GM23338 (cell line): ENCODE data around the gene ACRBP. TPM values are rescaled to one million over a fixed set of nuclear protein-coding genes. Genes with fewer than 3 reads are reported as not detected.

ENCODE experiments used
- ATAC-seq: fragments of 200-7000 bp; cut with Tn5 transposase; 3 replicates; pipeline ENCODE4 v1.9.1; 2020
- DNase-seq: peaks from one replicate; pipeline ENCODE4 v3.0.0-alpha.2; 2015; ENCODE audit warnings: low spot score
- H2AFZ ChIP-seq: fragments of 200-600 bp; sonication (generic); 2 replicates; pipeline ENCODE4 v1.8.0; 2016; ENCODE audit warnings: antibody characterized with exemption, mild to moderate bottlenecking, moderate library complexity
- H3F3A ChIP-seq: fragments of 200-600 bp; sonication (generic); replicated peaks from 2 replicates; pipeline ENCODE4 v1.8.0; 2017; ENCODE audit warnings: antibody characterized with exemption, mixed run types, low read depth
- H3K27ac ChIP-seq: fragments of 200-600 bp; sonication (generic); 2 replicates; pipeline ENCODE4 v1.6.1; 2016; ENCODE audit warnings: low read depth
- H3K27me3 ChIP-seq: fragments of 200-600 bp; sonication (generic); 2 replicates; pipeline ENCODE4 v1.8.0; 2016; ENCODE audit warnings: mild to moderate bottlenecking, mixed run types, moderate library complexity; ENCODE audit not compliant: insufficient read depth
- H3K36me3 ChIP-seq: fragments of 200-600 bp; sonication (generic); 2 replicates; pipeline ENCODE4 v1.8.0; 2016; ENCODE audit warnings: mild to moderate bottlenecking; ENCODE audit not compliant: insufficient read depth
- H3K4me1 ChIP-seq: fragments of 200-600 bp; sonication (generic); 2 replicates; pipeline ENCODE4 v1.8.0; 2016; ENCODE audit warnings: mild to moderate bottlenecking, moderate library complexity; ENCODE audit not compliant: insufficient read depth
- H3K4me2 ChIP-seq: fragments of 200-600 bp; sonication (generic); 2 replicates; pipeline ENCODE4 v1.7.1; 2017; ENCODE audit warnings: mixed run types
- H3K4me3 ChIP-seq: fragments of 200-600 bp; sonication (generic); 2 replicates; pipeline ENCODE4 v1.6.1; 2016; ENCODE audit warnings: mixed run types
- H3K79me2 ChIP-seq: fragments of 200-600 bp; sonication (generic); replicated peaks from 2 replicates; pipeline ENCODE4 v1.8.0; 2017; ENCODE audit warnings: mild to moderate bottlenecking; ENCODE audit not compliant: insufficient read depth
- H3K9me2 ChIP-seq: fragments of 200-600 bp; sonication (generic); 2 replicates; pipeline ENCODE4 v1.8.0; 2017; ENCODE audit not compliant: insufficient read depth
- H4K20me1 ChIP-seq: fragments of 200-600 bp; sonication (generic); replicated peaks from 2 replicates; pipeline ENCODE4 v1.8.0; 2017; ENCODE audit warnings: mild to moderate bottlenecking; ENCODE audit not compliant: insufficient read depth
- H3K27ac Mint-ChIP-seq: 2 replicates; pipeline ENCODE4 v1.8.0; 2020; ENCODE audit warnings: inconsistent platforms, mild to moderate bottlenecking, moderate library complexity, mixed read lengths
- H3K27me3 Mint-ChIP-seq: 3 replicates; pipeline ENCODE4 v1.8.0; 2022; ENCODE audit warnings: low read depth, mild to moderate bottlenecking, moderate library complexity, mixed read lengths, inconsistent platforms; ENCODE audit not compliant: insufficient read depth, poor library complexity
- H3K36me3 Mint-ChIP-seq: 3 replicates; pipeline ENCODE4 v1.8.0; 2021; ENCODE audit warnings: low read depth, mild to moderate bottlenecking, inconsistent platforms, moderate library complexity, mixed read lengths
- H3K4me1 Mint-ChIP-seq: 3 replicates; pipeline ENCODE4 v1.8.0; 2020; ENCODE audit warnings: mild to moderate bottlenecking, inconsistent platforms, mixed read lengths
- H3K4me3 Mint-ChIP-seq: 3 replicates; pipeline ENCODE4 v1.8.0; 2021; ENCODE audit warnings: moderate library complexity, mild to moderate bottlenecking, inconsistent platforms, mixed read lengths
- H3K9me3 Mint-ChIP-seq: 3 replicates; pipeline ENCODE4 v1.8.0; 2020; ENCODE audit warnings: moderate library complexity, mild to moderate bottlenecking, inconsistent platforms, mixed read lengths
- CREB1 ChIP-seq: fragments of 250-450 bp; sonication (Bioruptor Pico); IDR thresholded peaks from 2 replicates; pipeline ENCODE4 v1.5.0; 2020; ENCODE audit warnings: low read depth, mild to moderate bottlenecking, moderate library complexity
- JUNB ChIP-seq: IDR thresholded peaks from one replicate; pipeline ENCODE4 v1.6.1; 2016; ENCODE audit warnings: antibody characterized with exemption; ENCODE audit not compliant: unreplicated experiment
- POLR2AphosphoS5 ChIP-seq: IDR thresholded peaks from 2 replicates; pipeline ENCODE4 v1.6.1; 2016; ENCODE audit warnings: antibody characterized with exemption, low read depth
- ZNF331 ChIP-seq: fragments of 250-450 bp; sonication (Bioruptor Pico); IDR thresholded peaks from 2 replicates; pipeline ENCODE4 v1.5.0; 2020; ENCODE audit warnings: low read depth, mild to moderate bottlenecking, moderate library complexity
- polyA plus RNA-seq: library from polyadenylated mRNA; unstranded; fragments of >200 nt; fragmentation: Nextera tagmentation; extraction: Ambion mirVana; gene quantifications from 2 replicates; pipeline ENCODE4 v1.2.1, GENCODE V29; 2016
- total RNA-seq: library from RNA; depleted of rRNA; stranded (reverse); fragments of >200 nt; shearing (Covaris generic); gene quantifications from 2 replicates; pipeline ENCODE4 v1.2.3, GENCODE V29; 2014
- TF ChIP-seq, protein P1 (sequence below): IDR thresholded peaks from one replicate; pipeline ENCODE4 v1.6.1; 2018; ENCODE audit warnings: antibody characterized with exemption; ENCODE audit not compliant: unreplicated experiment
- TF ChIP-seq, protein P2 (sequence below), 2 experiments: fragments of 200-600 bp in 1 of 2; sonication (generic) in 1 of 2; conservative IDR thresholded peaks; 2 replicates each; pipeline versions ENCODE4 v1.5.1 to v1.6.1; 2016 to 2017; ENCODE audit warnings: antibody characterized with exemption in 2 of 2, low read depth in 2 of 2, mild to moderate bottlenecking in 2 of 2, moderate library complexity in 1 of 2

ACRBP gene
- total and polyA plus RNA-seq, 2 experiments from 2014 or later, result 0.70 to 2.2 TPM

DNA sequence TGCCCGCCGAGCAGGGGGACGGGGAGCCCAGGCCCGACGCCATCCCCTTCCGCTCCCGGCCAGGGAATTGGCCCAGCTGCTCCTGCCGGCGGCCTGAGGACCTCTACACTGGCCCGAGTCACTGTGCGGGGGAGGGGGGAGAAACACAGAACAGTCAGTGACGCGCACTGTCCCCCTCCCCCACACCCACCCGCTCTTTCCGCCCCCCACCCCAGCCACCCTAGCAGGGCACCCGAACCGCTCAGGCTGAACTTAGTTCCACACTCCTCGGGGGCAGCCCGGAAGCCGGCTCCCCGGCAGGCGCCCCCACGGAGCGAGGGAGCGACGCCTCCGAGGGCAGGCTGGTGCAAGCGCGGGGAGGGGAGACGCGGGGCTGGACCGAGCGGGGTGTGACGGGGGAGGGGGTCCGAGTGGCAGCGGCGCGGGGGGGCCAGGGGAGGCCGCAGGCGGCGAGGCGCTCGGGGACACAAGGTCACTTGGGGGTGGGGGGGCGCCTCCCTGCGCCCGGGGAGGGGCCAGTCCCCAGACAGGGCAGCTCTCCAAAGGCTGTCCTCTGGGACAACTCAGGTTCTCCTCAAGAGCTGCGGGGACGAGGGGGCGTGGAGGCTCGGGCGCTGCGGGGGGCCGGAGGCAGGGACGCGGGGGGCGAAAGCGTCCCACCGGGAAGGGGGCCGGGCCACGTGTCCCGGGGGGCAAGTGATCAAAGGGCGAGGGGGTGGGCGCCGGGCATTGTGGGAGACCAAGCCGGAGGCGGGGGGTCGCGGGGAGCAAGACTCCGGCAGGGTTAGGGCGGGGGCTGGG lies 40.7 kb downstream of the ACRBP start:
- peak overlapping the region; percentile 96 for H3K4me2 ChIP-seq
- H2AFZ ChIP-seq, result no peak overlapping the region
- peaks cover 6% of the 10 kb centered on the region; the same call in 1 of the 2 replicates for H3K9me2 ChIP-seq
- DNase-seq, result peak; percentile 63
- Mint-ChIP-seq H3K27ac (no peak overlapping the region), H3K27me3 (peaks cover 12% of the 10 kb centered on the region), H3K4me1 (peaks cover 37% of the 10 kb centered on the region), H3K4me3 (no peak overlapping the region; the same call in 2 of the 3 replicates), H3K9me3 (no peaks in the 10 kb centered on the region; the same call in 2 of the 3 replicates), H3K36me3 (peaks cover 44% of the 10 kb centered on the region)
- H3K36me3 ChIP-seq, result peaks cover 15% of the 10 kb centered on the region
- no peaks in the 10 kb centered on the region for H3K27me3 ChIP-seq
- H3K79me2 ChIP-seq, result peaks cover 44% of the 10 kb centered on the region
- peak overlapping the region; percentile 63; the same call in 1 of the 2 replicates for H3K27ac ChIP-seq
- H3K4me1 ChIP-seq, result peaks cover 33% of the 10 kb centered on the region
- TF ChIP-seq JUNB (no peak), POLR2AphosphoS5 (no peak), ZNF331 (no peak), CREB1 (CRISPR knock-in tag) (peak; percentile 58; the same call in 1 of the 2 replicates)
- TF ChIP-seq, protein P1, sequence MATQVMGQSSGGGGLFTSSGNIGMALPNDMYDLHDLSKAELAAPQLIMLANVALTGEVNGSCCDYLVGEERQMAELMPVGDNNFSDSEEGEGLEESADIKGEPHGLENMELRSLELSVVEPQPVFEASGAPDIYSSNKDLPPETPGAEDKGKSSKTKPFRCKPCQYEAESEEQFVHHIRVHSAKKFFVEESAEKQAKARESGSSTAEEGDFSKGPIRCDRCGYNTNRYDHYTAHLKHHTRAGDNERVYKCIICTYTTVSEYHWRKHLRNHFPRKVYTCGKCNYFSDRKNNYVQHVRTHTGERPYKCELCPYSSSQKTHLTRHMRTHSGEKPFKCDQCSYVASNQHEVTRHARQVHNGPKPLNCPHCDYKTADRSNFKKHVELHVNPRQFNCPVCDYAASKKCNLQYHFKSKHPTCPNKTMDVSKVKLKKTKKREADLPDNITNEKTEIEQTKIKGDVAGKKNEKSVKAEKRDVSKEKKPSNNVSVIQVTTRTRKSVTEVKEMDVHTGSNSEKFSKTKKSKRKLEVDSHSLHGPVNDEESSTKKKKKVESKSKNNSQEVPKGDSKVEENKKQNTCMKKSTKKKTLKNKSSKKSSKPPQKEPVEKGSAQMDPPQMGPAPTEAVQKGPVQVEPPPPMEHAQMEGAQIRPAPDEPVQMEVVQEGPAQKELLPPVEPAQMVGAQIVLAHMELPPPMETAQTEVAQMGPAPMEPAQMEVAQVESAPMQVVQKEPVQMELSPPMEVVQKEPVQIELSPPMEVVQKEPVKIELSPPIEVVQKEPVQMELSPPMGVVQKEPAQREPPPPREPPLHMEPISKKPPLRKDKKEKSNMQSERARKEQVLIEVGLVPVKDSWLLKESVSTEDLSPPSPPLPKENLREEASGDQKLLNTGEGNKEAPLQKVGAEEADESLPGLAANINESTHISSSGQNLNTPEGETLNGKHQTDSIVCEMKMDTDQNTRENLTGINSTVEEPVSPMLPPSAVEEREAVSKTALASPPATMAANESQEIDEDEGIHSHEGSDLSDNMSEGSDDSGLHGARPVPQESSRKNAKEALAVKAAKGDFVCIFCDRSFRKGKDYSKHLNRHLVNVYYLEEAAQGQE, result no peak
- peak; percentile 48 for ATAC-seq
- H4K20me1 ChIP-seq, result peaks cover 33% of the 10 kb centered on the region
- H3K4me3 ChIP-seq, result peak overlapping the region; percentile 88
- peaks cover 15% of the 10 kb centered on the region; the same call in 1 of the 2 replicates for H3F3A ChIP-seq

DNA sequence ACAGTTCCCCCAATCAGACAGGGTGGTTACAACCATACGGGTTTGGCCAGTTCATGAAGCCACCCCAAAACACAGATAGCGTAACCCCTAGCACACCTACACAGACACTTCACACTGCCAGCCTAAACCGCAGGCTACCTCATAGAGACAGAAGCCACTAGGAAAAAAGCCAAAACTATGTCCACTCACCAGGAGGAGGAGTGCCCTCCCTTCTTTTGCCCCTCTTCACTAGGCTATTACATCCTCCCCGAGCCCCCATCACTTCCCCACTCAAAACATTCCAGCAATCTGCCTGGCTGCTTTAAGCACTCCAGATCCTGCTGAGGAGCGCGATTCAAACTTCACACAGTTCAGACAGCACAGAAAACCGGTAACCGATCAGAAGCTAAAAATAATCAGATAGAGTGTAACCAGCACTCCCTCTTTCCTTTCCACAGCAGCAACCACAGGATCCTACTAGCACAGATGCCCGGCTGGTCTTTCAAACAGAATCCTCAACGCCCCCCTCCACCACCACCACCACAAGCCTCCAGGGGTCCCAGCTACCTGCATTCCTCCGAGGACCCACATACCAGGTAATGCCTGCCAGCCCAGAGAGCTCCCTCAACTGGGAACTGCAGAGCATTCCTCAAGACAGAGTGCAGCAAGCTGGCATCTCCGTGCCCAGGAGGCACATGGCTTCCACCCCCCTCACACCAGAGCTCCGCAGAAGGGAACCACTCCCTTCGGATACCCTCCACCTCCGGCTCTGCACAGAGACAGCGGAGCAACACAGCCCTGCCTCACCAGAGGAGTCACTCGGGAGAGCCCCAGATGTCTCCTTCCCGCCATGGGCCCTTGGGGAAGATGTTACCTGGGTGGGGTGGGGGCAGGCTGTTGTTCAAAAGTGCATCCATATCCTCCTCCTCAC lies 41.6 kb downstream of the ACRBP start:
- Histone ChIP-seq H2AFZ (no peak overlapping the region), H3K9me2 (peaks cover 6% of the 10 kb centered on the region; the same call in 1 of the 2 replicates), H3K27ac (no peak overlapping the region), H3K4me1 (peaks cover 29% of the 10 kb centered on the region), H3K36me3 (peaks cover 24% of the 10 kb centered on the region), H3K4me2 (peak overlapping the region; percentile 96), H3K4me3 (peak overlapping the region; percentile 88), H3K79me2 (peaks cover 48% of the 10 kb centered on the region), H3K27me3 (no peaks in the 10 kb centered on the region), H4K20me1 (peaks cover 33% of the 10 kb centered on the region), H3F3A (peaks cover 20% of the 10 kb centered on the region; the same call in 1 of the 2 replicates)
- TF ChIP-seq, protein P2, sequence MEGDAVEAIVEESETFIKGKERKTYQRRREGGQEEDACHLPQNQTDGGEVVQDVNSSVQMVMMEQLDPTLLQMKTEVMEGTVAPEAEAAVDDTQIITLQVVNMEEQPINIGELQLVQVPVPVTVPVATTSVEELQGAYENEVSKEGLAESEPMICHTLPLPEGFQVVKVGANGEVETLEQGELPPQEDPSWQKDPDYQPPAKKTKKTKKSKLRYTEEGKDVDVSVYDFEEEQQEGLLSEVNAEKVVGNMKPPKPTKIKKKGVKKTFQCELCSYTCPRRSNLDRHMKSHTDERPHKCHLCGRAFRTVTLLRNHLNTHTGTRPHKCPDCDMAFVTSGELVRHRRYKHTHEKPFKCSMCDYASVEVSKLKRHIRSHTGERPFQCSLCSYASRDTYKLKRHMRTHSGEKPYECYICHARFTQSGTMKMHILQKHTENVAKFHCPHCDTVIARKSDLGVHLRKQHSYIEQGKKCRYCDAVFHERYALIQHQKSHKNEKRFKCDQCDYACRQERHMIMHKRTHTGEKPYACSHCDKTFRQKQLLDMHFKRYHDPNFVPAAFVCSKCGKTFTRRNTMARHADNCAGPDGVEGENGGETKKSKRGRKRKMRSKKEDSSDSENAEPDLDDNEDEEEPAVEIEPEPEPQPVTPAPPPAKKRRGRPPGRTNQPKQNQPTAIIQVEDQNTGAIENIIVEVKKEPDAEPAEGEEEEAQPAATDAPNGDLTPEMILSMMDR (conservative IDR thresholded peaks at IDR 0.05; ENCODE audit: low read depth in 2 of 2), result 0 out of 4 replicates have a peak, but pooled peaks have one; percentile 6 to 11
- peak; percentile 22; the same call in 1 of the 2 replicates for TF ChIP-seq POLR2AphosphoS5
- TF ChIP-seq CREB1 (CRISPR knock-in tag), result no peak
- H3K27me3 Mint-ChIP-seq, result peaks cover 11% of the 10 kb centered on the region
- peak; percentile 82 for DNase-seq
- H3K27ac Mint-ChIP-seq, result peak overlapping the region; percentile 74
- no peaks in the 10 kb centered on the region; the same call in 2 of the 3 replicates for H3K9me3 Mint-ChIP-seq
- H3K4me3 Mint-ChIP-seq, result no peak overlapping the region; the same call in 2 of the 3 replicates
- H3K4me1 Mint-ChIP-seq, result peaks cover 28% of the 10 kb centered on the region
- peaks cover 52% of the 10 kb centered on the region for H3K36me3 Mint-ChIP-seq
- ATAC-seq, result peak; percentile 51
